ENCODE data around the gene MIF4GD. TPM values are rescaled to one million over a fixed set of nuclear protein-coding genes. Genes with fewer than 3 reads are reported as not detected.

MIF4GD gene
- polyA plus RNA-seq, 1 donor from 2014 or later = 27.7 TPM

DNA sequence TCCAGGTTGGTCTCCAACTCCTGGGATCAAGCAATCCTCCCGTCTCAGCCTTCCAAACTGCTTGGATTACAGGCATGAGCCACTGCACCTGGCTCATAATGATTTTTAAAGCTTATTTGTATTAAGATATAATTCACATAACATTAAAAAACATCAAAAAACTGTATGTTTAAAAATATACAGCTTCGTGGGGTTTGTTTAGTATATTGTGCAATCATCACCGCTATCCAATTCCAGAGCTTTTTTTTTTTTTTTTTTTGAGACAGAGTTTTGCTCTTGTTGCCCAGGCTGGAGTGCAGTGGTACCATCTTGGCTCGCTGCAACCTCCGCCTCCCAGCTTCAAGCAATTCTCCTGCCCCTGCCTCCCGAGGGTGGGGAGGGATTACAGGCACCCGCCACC is 29.2 kb upstream of the MIF4GD start:
- TF ChIP-seq RAD21 (conservative IDR thresholded peaks at IDR 0.05) (no peak), SMC3 (conservative IDR thresholded peaks at IDR 0.05; ENCODE audit: poor library complexity) (no peak), MXI1 (conservative IDR thresholded peaks at IDR 0.05; ENCODE audit: poor library complexity, severe bottlenecking) (no peak), TAF1 (IDR thresholded peaks at IDR 0.05; ENCODE audit: low read depth) (no peak), EZH2 (IDR thresholded peaks at IDR 0.05; ENCODE audit: borderline replicate concordance, insufficient read depth, low read length, poor library complexity, severe bottlenecking) (no peak), POLR2AphosphoS5 (IDR thresholded peaks at IDR 0.05) (no peak), EP300 (conservative IDR thresholded peaks at IDR 0.05; ENCODE audit: poor library complexity, severe bottlenecking) (no peak)
- TF ChIP-seq, protein P1, sequence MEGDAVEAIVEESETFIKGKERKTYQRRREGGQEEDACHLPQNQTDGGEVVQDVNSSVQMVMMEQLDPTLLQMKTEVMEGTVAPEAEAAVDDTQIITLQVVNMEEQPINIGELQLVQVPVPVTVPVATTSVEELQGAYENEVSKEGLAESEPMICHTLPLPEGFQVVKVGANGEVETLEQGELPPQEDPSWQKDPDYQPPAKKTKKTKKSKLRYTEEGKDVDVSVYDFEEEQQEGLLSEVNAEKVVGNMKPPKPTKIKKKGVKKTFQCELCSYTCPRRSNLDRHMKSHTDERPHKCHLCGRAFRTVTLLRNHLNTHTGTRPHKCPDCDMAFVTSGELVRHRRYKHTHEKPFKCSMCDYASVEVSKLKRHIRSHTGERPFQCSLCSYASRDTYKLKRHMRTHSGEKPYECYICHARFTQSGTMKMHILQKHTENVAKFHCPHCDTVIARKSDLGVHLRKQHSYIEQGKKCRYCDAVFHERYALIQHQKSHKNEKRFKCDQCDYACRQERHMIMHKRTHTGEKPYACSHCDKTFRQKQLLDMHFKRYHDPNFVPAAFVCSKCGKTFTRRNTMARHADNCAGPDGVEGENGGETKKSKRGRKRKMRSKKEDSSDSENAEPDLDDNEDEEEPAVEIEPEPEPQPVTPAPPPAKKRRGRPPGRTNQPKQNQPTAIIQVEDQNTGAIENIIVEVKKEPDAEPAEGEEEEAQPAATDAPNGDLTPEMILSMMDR (IDR thresholded peaks at IDR 0.05; ENCODE audit: poor library complexity, severe bottlenecking) = no peak
- TF ChIP-seq, protein P2, sequence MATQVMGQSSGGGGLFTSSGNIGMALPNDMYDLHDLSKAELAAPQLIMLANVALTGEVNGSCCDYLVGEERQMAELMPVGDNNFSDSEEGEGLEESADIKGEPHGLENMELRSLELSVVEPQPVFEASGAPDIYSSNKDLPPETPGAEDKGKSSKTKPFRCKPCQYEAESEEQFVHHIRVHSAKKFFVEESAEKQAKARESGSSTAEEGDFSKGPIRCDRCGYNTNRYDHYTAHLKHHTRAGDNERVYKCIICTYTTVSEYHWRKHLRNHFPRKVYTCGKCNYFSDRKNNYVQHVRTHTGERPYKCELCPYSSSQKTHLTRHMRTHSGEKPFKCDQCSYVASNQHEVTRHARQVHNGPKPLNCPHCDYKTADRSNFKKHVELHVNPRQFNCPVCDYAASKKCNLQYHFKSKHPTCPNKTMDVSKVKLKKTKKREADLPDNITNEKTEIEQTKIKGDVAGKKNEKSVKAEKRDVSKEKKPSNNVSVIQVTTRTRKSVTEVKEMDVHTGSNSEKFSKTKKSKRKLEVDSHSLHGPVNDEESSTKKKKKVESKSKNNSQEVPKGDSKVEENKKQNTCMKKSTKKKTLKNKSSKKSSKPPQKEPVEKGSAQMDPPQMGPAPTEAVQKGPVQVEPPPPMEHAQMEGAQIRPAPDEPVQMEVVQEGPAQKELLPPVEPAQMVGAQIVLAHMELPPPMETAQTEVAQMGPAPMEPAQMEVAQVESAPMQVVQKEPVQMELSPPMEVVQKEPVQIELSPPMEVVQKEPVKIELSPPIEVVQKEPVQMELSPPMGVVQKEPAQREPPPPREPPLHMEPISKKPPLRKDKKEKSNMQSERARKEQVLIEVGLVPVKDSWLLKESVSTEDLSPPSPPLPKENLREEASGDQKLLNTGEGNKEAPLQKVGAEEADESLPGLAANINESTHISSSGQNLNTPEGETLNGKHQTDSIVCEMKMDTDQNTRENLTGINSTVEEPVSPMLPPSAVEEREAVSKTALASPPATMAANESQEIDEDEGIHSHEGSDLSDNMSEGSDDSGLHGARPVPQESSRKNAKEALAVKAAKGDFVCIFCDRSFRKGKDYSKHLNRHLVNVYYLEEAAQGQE (IDR thresholded peaks at IDR 0.05; ENCODE audit: borderline replicate concordance) = no peak
- Histone ChIP-seq H3K9me3 (ENCODE audit: low read length) (no peaks in the 10 kb centered on the region), H3K27me3 (ENCODE audit: insufficient read depth, low read depth, low read length) (no peaks in the 10 kb centered on the region), H3K36me3 (ENCODE audit: insufficient read depth, low read length) (no peaks in the 10 kb centered on the region), H4K20me1 (ENCODE audit: insufficient read depth) (no peaks in the 10 kb centered on the region), H3K79me2 (replicated peaks; ENCODE audit: insufficient read depth, low read length) (no peaks in the 10 kb centered on the region), H2AFZ (ENCODE audit: low read depth, low read length) (no peak overlapping the region), H3K27ac (ENCODE audit: low read length) (no peak overlapping the region), H3F3A (ENCODE audit: insufficient read depth, low read length, poor library complexity, severe bottlenecking) (no peaks in the 10 kb centered on the region), H3K9ac (ENCODE audit: low read length) (no peak overlapping the region), H3K9me2 (ENCODE audit: insufficient read depth, low read length) (no peaks in the 10 kb centered on the region), H3K4me2 (ENCODE audit: low read length) (no peak overlapping the region), H3K4me3 (ENCODE audit: low read length) (no peak overlapping the region)

DNA sequence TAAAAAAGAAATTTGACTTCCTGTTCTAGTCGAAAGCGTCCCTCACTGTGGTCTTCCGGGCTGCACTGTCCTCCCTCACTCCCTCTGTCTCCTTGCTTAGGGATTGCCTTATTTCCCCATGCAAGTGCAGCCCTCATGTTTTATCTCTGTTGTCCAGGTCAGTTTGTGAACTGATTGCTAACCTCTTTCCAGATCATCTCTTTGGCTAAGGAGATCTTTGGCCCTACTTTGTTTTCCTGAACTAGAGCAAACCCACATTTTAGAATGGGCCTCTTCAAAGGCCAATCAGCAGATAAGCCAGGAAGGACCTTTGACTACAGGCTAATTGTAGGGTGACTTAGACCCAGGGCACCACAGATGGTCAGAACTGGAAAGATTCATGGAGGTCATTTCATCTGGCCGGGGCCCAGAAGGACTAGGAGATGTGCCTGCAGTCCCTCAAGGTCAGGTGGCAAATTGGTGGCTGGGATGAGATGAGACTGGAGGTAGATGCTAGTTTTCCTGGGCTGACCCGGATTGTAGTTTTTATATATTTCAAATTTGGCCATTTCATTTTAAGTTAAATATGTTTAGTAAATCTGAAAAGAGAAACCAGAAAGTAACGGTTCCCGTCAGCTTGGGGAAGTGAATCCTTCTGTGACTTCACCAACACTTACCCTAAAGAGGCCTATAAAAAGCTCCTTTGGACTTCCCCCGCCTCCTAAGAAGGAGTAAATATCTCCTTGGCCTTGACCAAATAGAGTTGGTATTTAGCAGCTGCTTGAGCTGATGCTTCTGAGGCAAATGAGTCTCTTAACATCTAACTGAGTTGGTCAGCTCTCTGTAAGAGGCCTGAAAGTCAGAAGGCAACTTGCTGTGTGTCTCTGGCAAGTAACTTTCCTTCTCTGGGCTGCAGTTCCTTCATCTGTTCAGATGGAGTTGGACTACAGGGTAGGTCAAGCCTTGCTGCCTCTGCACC is 24.4 kb upstream of the MIF4GD start:
- Histone ChIP-seq H2AFZ (ENCODE audit: low read depth, low read length) (no peak overlapping the region), H3K9me3 (ENCODE audit: low read length) (no peaks in the 10 kb centered on the region), H3K79me2 (replicated peaks; ENCODE audit: insufficient read depth, low read length) (no peaks in the 10 kb centered on the region), H3K4me2 (ENCODE audit: low read length) (no peak overlapping the region), H3K9me2 (ENCODE audit: insufficient read depth, low read length) (no peaks in the 10 kb centered on the region), H4K20me1 (ENCODE audit: insufficient read depth) (no peaks in the 10 kb centered on the region), H3K9ac (ENCODE audit: low read length) (no peak overlapping the region), H3F3A (ENCODE audit: insufficient read depth, low read length, poor library complexity, severe bottlenecking) (no peaks in the 10 kb centered on the region), H3K36me3 (ENCODE audit: insufficient read depth, low read length) (no peaks in the 10 kb centered on the region), H3K27me3 (ENCODE audit: insufficient read depth, low read depth, low read length) (no peaks in the 10 kb centered on the region), H3K27ac (ENCODE audit: low read length) (no peak overlapping the region), H3K4me3 (ENCODE audit: low read length) (no peak overlapping the region)
- TF ChIP-seq POLR2AphosphoS5 (IDR thresholded peaks at IDR 0.05) (no peak), SMC3 (conservative IDR thresholded peaks at IDR 0.05; ENCODE audit: poor library complexity) (no peak), EZH2 (IDR thresholded peaks at IDR 0.05; ENCODE audit: borderline replicate concordance, insufficient read depth, low read length, poor library complexity, severe bottlenecking) (no peak), EP300 (conservative IDR thresholded peaks at IDR 0.05; ENCODE audit: poor library complexity, severe bottlenecking) (no peak), MXI1 (conservative IDR thresholded peaks at IDR 0.05; ENCODE audit: poor library complexity, severe bottlenecking) (no peak), RAD21 (conservative IDR thresholded peaks at IDR 0.05) (no peak), TAF1 (IDR thresholded peaks at IDR 0.05; ENCODE audit: low read depth) (no peak)
- TF ChIP-seq, protein P1 (IDR thresholded peaks at IDR 0.05; ENCODE audit: poor library complexity, severe bottlenecking) = no peak
- TF ChIP-seq, protein P2 (IDR thresholded peaks at IDR 0.05; ENCODE audit: borderline replicate concordance) = no peak
